Thymus (tissue), 11 donors: ENCODE data around the gene SMIM29. TPM values are rescaled to one million over a fixed set of nuclear protein-coding genes. Genes with fewer than 3 reads are reported as not detected.

Source experiments
- DNase-seq, 9 donors: peaks; one replicate each; pipeline ENCODE4 v3.0.0-alpha.2; 2013; ENCODE audit warnings: low spot score in 9 of 9, low read depth in 6 of 9, missing footprints in 1 of 9
- H3K27ac ChIP-seq, 2 donors: one replicate each; pipeline ENCODE4 v1.5.1; 2013; ENCODE audit warnings: control low read depth in 1 of 2, low read depth in 1 of 2, low read length in 1 of 2, mild to moderate bottlenecking in 1 of 2, moderate library complexity in 1 of 2
- H3K27me3 ChIP-seq, 2 donors: one replicate each; pipeline ENCODE4 v1.5.1; 2013; ENCODE audit warnings: low read length in 1 of 2; ENCODE audit not compliant: control insufficient read depth in 2 of 2, insufficient read depth in 1 of 2
- H3K36me3 ChIP-seq, 2 donors: one replicate each; pipeline ENCODE4 v1.5.1; 2013; ENCODE audit warnings: low read length in 1 of 2, mild to moderate bottlenecking in 1 of 2, moderate library complexity in 1 of 2; ENCODE audit not compliant: control insufficient read depth in 2 of 2, insufficient read depth in 2 of 2
- H3K4me1 ChIP-seq, 2 donors: one replicate each; pipeline ENCODE4 v1.5.1; 2013; ENCODE audit warnings: low read length in 2 of 2; ENCODE audit not compliant: control insufficient read depth in 2 of 2, insufficient read depth in 2 of 2
- H3K4me3 ChIP-seq, 2 donors: one replicate each; pipeline ENCODE4 v1.5.1; 2013; ENCODE audit warnings: low read length in 2 of 2, control low read depth in 1 of 2, mild to moderate bottlenecking in 1 of 2
- H3K9me3 ChIP-seq, 2 donors: one replicate each; pipeline ENCODE4 v1.5.1; 2013; ENCODE audit warnings: low read length in 1 of 2, mild to moderate bottlenecking in 1 of 2; ENCODE audit not compliant: control insufficient read depth in 2 of 2, insufficient read depth in 1 of 2
- WGBS: extraction: QIAGEN DNeasy Blood & Tissue Kit; methylation state at CpG from one replicate; pipeline ENCODE4 v1.1.7; 2013; 5-methylcytosine and 5-hydroxymethylcytosine counted together
- polyA plus RNA-seq: library from polyadenylated mRNA; stranded (reverse); fragments of 200-250 nt; gene quantifications from one replicate; pipeline ENCODE4 v1.2.3, GENCODE V29; 2013
- total RNA-seq: library from RNA; stranded (reverse); fragments of 120-200 nt; gene quantifications from one replicate; pipeline ENCODE4 v1.2.4, GENCODE V29; 2013
- donor health status: healthy.

Gene SMIM29
- total and polyA plus RNA-seq, 2 donors = 16.4 to 43.3 TPM

GRCh38 chr6:34243901-34244884 lies 4.6 kb downstream of the SMIM29 start:
- no peak overlapping the region for H3K27ac ChIP-seq
- 77% methylated on average over 19 of the region's 19 CpGs for WGBS
- no peak for DNase-seq

DNA sequence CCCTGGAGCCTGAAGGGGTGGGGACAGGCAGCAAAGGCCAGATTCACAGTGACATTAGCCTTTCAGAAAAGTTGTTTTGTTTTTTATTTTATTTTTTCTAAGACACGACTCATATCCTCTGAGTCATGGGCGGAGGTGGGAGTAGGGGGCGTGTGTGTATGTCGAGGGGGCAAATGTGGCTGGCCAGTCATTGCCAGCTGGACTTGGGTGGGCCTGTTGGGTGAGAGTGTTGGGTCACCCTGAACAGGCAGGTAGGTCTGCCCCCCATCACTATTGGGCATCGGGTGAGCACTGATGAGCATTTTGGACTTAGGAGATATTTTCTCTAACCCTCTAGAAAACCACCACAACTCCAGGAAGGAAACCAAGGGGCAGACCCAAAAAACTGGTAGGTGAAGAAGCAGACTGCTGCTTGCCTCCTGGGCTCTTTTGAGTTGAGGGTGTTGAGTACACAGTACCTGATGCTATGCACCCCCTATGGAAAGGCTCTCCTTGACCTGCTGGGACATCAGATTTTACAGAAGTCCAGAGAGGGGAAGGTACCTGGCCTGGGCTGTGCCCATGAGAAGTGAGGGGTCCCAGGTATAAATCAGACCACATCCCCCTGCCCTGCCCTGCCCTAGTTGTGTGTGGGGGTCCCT lies 5.6 kb downstream of the SMIM29 start:
- Histone ChIP-seq H3K4me3 (no peak overlapping the region), H3K27ac (no peak overlapping the region), H3K36me3 (peaks cover 51 to 73% of the 10 kb centered on the region in 2 donors), H3K27me3 (no peaks in the 10 kb centered on the region), H3K4me1 (peaks cover 20 to 65% of the 10 kb centered on the region in 2 donors), H3K9me3 (no peaks in the 10 kb centered on the region)
- WGBS = 89% methylated on average over 5 of the region's 5 CpGs
- DNase-seq = no peak

More at GRCh38 chr6:34243901-34244884, 4.6 kb downstream of the SMIM29 start:
- no peak overlapping the region for H3K4me3 ChIP-seq
- no peaks in the 10 kb centered on the region for H3K9me3 ChIP-seq
- H3K4me1 ChIP-seq = peaks cover 14 to 59% of the 10 kb centered on the region in 2 donors
- H3K36me3 ChIP-seq = peaks cover 51 to 68% of the 10 kb centered on the region in 2 donors
- no peaks in the 10 kb centered on the region for H3K27me3 ChIP-seq

GRCh38 chr6:34242252-34243130 lies 6.3 kb downstream of the SMIM29 start:
- Histone ChIP-seq H3K9me3 (no peaks in the 10 kb centered on the region), H3K4me3 (no peak overlapping the region), H3K36me3 (peaks cover 51 to 73% of the 10 kb centered on the region in 2 donors), H3K4me1 (peaks cover 22 to 58% of the 10 kb centered on the region in 2 donors), H3K27me3 (no peaks in the 10 kb centered on the region), H3K27ac (no peak overlapping the region)
- no peak for DNase-seq
- 96% methylated on average over 7 of the region's 7 CpGs for WGBS

DNA sequence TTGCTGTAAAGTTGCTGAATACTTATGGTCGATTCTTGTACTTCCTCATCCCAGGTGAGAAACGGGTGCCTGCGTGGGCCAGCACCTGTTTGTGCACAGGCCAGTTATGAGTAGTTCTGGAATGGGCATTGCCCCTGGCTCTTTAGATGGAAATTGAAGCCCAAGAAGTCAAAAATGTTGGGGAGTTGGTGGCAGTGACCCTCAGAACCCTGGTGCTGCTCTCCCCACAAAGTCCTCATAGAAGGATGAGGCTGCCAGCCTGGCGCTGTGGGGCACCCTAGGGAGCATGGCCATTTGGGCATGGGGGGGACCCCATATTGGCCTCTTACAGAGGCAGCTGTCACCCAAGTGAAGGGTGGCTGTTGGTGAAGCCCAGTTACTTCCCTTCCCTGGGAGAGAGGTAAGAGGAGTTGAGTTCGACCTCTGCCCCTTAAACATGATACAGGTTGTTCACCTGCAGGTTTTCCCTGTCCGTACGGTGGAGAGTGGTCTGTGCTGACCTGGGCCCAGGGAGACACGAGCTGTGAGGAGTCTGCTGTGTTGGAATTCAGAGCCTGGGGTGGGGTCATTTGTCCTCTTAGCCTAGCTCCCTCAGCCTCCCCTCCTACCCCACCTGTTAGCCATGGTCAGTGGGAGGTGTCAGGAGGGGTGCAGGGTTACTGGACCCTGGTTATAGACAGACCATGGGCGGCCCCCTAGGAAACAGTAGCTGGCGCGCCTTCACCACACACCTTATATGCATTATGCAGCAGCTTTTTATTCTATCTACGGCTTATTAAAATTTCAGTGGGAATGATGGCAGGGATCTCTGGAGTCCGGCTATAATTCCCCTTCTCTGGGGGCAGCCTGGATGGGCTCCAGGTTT lies 7.2 kb downstream of the SMIM29 start:
- Histone ChIP-seq H3K4me1 (peaks cover 22 to 49% of the 10 kb centered on the region in 2 donors), H3K9me3 (no peaks in the 10 kb centered on the region), H3K4me3 (no peak overlapping the region), H3K36me3 (peaks cover 51 to 68% of the 10 kb centered on the region in 2 donors), H3K27ac (no peak overlapping the region), H3K27me3 (no peaks in the 10 kb centered on the region)
- 97% methylated on average over 13 of the region's 13 CpGs for WGBS
- DNase-seq = no peak

DNA sequence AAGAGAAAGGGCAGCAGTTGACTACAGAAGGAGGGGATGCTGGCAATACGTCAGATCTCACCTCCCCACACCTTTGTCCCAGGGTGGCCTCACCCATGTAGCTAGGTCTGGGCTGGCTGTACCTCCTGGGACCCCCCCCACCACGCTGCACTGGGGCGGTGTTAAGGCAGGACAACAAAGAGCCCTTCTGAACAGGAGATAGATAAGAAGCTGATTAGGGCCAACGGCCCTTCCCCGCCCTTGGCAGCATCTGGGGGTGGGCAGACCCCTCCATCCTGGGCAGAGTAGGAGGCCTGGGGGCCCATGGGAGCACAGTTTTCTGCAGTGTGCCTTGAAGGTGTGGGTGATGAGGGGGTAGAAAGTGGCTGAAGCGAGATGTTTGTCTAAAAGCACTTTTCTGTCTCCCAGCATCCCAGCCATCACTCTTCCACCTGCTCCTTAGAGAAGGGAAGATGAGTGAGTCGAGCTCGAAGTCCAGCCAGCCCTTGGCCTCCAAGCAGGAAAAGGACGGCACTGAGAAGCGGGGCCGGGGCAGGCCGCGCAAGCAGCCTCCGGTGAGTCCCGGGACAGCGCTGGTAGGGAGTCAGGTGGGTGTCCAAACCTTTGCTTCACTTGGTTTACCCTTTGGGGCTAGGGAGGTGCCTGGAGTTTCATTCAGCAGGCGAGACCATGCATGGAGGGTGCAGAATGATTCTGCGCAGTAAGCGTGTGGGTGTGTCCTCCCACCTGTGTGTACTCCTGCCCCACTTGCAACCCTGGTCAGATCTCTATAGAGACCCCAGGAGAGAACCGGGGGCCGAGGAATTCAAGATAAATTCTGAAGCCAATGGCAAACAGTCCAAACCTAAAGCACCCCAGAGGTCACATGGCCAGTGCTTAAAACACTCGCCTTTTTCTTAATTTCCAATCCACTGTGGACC lies 8.2 kb downstream of the SMIM29 start:
- Histone ChIP-seq H3K27ac (no peak overlapping the region), H3K27me3 (no peaks in the 10 kb centered on the region), H3K9me3 (no peaks in the 10 kb centered on the region), H3K4me3 (no peak overlapping the region), H3K36me3 (peaks cover 51 to 63% of the 10 kb centered on the region in 2 donors), H3K4me1 (peaks cover 22 to 54% of the 10 kb centered on the region in 2 donors)
- DNase-seq = no peak
- WGBS = 96% methylated on average over 22 of the region's 22 CpGs

- no peaks in the 10 kb centered on the region for H3K9me3 ChIP-seq
- peaks cover 49 to 60% of the 10 kb centered on the region in 2 donors for H3K36me3 ChIP-seq
- no peak overlapping the region for H3K4me3 ChIP-seq
- peaks cover 22 to 59% of the 10 kb centered on the region in 2 donors for H3K4me1 ChIP-seq
- 95% methylated on average over 2 of the region's 2 CpGs for WGBS
- no peak for DNase-seq
- H3K27ac ChIP-seq = no peak overlapping the region
- no peaks in the 10 kb centered on the region for H3K27me3 ChIP-seq
Observed at GRCh38 chr6:34239893-34240292, 8.9 kb downstream of the SMIM29 start.

GRCh38 chr6:34239500-34239825 lies 9.3 kb downstream of the SMIM29 start:
- Histone ChIP-seq H3K9me3 (no peaks in the 10 kb centered on the region), H3K36me3 (peaks cover 45 to 57% of the 10 kb centered on the region in 2 donors), H3K27me3 (no peaks in the 10 kb centered on the region), H3K27ac (no peak overlapping the region), H3K4me3 (peak overlapping the region in 1 of 2 donors; percentile 97), H3K4me1 (peaks cover 22 to 62% of the 10 kb centered on the region in 2 donors)
- no peak for DNase-seq
- WGBS = 96% methylated on average over 3 of the region's 3 CpGs
